Thyroid gland (tissue), 4 donors: ENCODE results near the gene MARCHF2. TPM values are rescaled to one million over a fixed set of nuclear protein-coding genes. Genes with fewer than 3 reads are reported as not detected.

ENCODE experiments used
- DNase-seq, 2 donors: peaks; one replicate each; pipeline ENCODE4 v3.0.0-alpha.2; 2019
- H3K27ac ChIP-seq, 3 donors: fragments of 200-600 bp; sonication (generic); 1 replicate in 2 of 3; 2 replicates in 1 of 3; pipeline ENCODE4 v1.5.1; 2016 to 2019; ENCODE audit warnings: mild to moderate bottlenecking in 1 of 3, moderate library complexity in 1 of 3
- H3K27me3 ChIP-seq: fragments of 200-600 bp; sonication (generic); one replicate; pipeline ENCODE4 v1.5.1; 2019
- H3K36me3 ChIP-seq, 2 donors: fragments of 200-600 bp; sonication (generic); one replicate each; pipeline ENCODE4 v1.5.1; 2016 to 2019
- H3K4me1 ChIP-seq, 2 donors: fragments of 200-600 bp; sonication (generic); one replicate each; pipeline ENCODE4 v1.5.1; 2017 to 2019
- H3K4me3 ChIP-seq, 3 donors: fragments of 200-600 bp; sonication (generic); replicated peaks in 1 of 3; 1 replicate in 2 of 3; 2 replicates in 1 of 3; pipeline ENCODE4 v1.5.1; 2016; ENCODE audit warnings: mild to moderate bottlenecking in 1 of 3
- H3K9me3 ChIP-seq: fragments of 200-600 bp; sonication (generic); one replicate; pipeline ENCODE4 v1.5.1; 2017
- POLR2A ChIP-seq, 2 donors: fragments of 450-650 bp; IDR thresholded peaks; one replicate each; pipeline ENCODE4 v1.6.1; 2017; ENCODE audit warnings: antibody characterized with exemption in 2 of 2, mild to moderate bottlenecking in 2 of 2, moderate library complexity in 1 of 2
- WGBS, 2 donors: methylation state at CpG; one replicate each; pipeline ENCODE4 v1.1.5; 2017; 5-methylcytosine and 5-hydroxymethylcytosine counted together
- intact Hi-C: fragments of 100-400 bp; cut with DNase I; formaldehyde crosslinking; loops from one replicate; pipeline ENCODE4 v1.15.1; 2023
- total RNA-seq, 4 donors: library from RNA; depleted of rRNA; stranded (reverse); fragments of >200 nt; gene quantifications; one replicate each; pipeline ENCODE4 v1.2.3, GENCODE V29; 2016
- TF ChIP-seq, protein P1 (sequence below), 6 experiments: fragments of 200-600 bp in 3 of 6; fragments of 450-650 bp in 3 of 6; sonication (generic) in 3 of 6; IDR thresholded peaks; one replicate each; pipeline ENCODE4 v1.5.1; 2016 to 2019; ENCODE audit warnings: antibody characterized with exemption in 6 of 6, mild to moderate bottlenecking in 2 of 6, inconsistent platforms in 1 of 6, moderate library complexity in 1 of 6

MARCHF2 gene
- total RNA-seq, 4 donors from 2014 or later = 168 to 245 (median 215) TPM

DNA sequence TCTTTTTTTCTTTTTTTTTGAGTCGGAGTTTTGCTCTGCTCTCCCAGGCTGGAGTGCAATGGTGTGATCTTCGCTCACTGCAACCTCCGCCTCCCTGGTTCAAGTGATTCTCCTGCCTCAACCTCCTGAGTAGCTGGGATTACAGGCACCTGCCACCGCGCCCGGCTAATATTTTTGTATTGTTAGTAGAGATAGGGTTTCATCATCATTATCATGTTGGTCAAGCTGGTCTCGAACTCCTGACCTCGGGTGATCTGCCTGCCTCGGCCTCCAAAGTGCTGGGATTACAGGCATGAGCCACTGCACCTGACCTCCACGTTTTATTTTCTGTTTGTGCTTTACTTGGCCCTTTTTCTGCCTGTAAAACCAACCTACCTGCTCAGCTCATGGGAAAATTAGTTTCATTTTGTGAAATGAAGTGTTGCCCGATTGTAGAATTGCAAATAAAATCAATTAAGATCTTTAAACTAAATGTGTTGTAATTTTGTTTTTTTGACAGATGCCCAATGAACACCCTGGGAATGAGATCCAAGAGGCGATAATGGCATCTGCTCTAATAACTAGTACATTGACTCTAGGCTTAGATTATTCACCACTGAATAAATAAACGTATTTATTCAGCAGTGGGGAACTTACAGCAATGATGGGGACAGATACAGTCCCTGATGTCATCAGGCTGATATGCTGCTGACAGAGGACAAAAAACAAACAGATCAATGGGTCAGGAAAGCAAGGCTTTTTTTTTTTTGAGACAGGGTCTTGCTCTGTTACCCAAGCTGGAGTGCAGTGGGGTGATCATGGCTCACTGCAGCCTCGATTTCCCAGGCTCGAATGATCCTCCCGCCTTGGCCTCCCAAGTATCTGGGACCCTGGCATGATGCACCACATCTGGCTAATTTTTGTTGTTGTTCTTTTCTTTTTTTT lies 25.2 kb upstream of the MARCHF2 start:
- intact Hi-C loops = no loop called here
- WGBS, 2 donors = 92 to 94% methylated on average over 16 of the region's 16 CpGs
- Histone ChIP-seq H3K4me1 (peaks cover 42 to 59% of the 10 kb centered on the region in 2 donors), H3K36me3 (no peaks in the 10 kb centered on the region), H3K4me3 (no peak overlapping the region), H3K27ac (no peak overlapping the region), H3K9me3 (no peaks in the 10 kb centered on the region), H3K27me3 (no peaks in the 10 kb centered on the region)
- DNase-seq = no peak
- no peak for TF ChIP-seq POLR2A (IDR thresholded peaks at IDR 0.05)
- TF ChIP-seq, protein P1, sequence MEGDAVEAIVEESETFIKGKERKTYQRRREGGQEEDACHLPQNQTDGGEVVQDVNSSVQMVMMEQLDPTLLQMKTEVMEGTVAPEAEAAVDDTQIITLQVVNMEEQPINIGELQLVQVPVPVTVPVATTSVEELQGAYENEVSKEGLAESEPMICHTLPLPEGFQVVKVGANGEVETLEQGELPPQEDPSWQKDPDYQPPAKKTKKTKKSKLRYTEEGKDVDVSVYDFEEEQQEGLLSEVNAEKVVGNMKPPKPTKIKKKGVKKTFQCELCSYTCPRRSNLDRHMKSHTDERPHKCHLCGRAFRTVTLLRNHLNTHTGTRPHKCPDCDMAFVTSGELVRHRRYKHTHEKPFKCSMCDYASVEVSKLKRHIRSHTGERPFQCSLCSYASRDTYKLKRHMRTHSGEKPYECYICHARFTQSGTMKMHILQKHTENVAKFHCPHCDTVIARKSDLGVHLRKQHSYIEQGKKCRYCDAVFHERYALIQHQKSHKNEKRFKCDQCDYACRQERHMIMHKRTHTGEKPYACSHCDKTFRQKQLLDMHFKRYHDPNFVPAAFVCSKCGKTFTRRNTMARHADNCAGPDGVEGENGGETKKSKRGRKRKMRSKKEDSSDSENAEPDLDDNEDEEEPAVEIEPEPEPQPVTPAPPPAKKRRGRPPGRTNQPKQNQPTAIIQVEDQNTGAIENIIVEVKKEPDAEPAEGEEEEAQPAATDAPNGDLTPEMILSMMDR (IDR thresholded peaks at IDR 0.05) = no peak

DNA sequence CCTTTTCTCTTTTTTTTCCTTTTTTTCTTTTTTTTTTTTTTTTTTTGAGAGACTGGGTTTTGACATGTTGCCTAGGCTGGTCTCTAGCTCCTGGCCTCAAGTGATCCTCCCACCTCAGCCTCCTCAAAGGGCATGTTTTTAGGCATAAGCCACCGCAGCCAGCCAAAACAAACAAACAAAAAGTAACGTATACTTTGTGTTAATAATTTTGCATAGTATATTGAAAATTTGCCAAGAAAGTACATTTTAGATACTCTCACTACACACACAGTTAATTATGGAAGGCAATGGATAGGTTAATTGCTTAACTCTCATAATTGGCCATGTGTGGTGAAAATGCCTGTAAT lies 24.5 kb upstream of the MARCHF2 start:
- Histone ChIP-seq H3K27ac (no peak overlapping the region), H3K4me3 (no peak overlapping the region), H3K27me3 (no peaks in the 10 kb centered on the region), H3K9me3 (no peaks in the 10 kb centered on the region), H3K36me3 (no peaks in the 10 kb centered on the region), H3K4me1 (peaks cover 49 to 65% of the 10 kb centered on the region in 2 donors)
- TF ChIP-seq, protein P1 (IDR thresholded peaks at IDR 0.05) = no peak
- TF ChIP-seq POLR2A (IDR thresholded peaks at IDR 0.05) = no peak
- 61 to 66% methylated on average over 2 of the region's 2 CpGs for WGBS, 2 donors
- no peak for DNase-seq
- intact Hi-C loops = no loop called here

DNA sequence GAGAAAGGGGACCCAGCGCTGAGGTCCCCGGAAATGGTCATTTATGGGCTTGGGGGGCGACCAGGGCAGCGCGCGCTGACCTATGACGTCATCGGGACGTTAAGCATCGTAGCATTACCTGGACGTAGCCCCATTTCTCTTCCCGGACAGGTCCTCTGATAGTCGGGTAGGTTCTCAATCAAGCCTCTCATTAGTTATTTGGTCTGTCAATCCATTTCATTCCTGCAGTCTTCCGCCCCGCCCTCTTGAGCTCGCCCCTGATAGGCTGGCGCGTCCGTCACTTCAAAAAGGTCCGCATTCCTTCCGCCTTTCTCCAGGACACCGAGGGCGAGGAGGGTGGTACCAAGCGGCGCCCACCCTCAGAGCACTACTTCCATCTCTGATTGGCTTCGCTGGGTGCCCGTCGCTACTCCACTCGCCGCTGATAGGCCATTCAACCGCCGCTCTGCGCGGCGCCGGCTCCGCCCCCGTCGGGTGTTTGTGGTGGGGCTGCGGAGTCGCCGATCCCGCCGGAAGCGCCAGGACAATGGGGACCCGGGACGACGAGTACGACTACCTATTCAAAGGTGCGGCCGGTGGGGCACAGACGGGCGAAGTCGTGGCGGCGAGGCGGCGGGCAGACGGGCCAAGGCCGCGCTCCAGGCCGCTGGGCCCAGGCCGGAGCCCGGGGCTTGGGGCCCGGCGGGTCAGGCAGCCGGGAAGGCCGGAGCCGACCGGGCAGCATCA lies 23.1 kb upstream of the MARCHF2 start, which contains the start of gene RAB11B:
Gene RAB11B (plus strand): TSS at position 470 of the 726 bp plus-strand sequence. CDS start 57 bp downstream, at position 527.
- WGBS, 2 donors = 0% methylated on average over 29 to 49 of the region's 70 CpGs
- H3K4me1 ChIP-seq = peaks cover 61 to 65% of the 10 kb centered on the region in 2 donors

DNA sequence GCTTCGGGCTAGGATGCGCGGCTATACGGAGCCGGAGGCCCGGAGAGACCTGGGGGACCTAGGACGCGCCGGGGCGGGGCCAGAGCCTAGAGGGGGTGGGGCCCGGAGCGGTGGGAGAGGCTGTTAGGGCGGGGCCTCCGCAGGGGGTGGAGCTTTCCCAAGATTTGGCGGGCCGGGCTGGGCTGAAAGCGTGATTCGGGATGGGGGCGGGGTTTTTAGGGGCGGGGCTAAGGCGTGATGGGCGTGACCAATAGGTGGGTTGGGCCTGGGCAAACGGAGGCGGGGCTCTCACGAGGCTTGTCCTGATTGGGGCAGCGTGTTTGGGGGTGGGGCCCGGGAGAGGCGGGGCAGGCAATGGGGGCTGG lies 22.5 kb upstream of the MARCHF2 start:
- Histone ChIP-seq H3K9me3 (no peaks in the 10 kb centered on the region), H3K36me3 (no peaks in the 10 kb centered on the region), H3K4me3 (peak overlapping the region; percentile 91 to 100 (median 98)), H3K27ac (peak overlapping the region; percentile 100), H3K27me3 (no peaks in the 10 kb centered on the region), H3K4me1 (peaks cover 61 to 65% of the 10 kb centered on the region in 2 donors)
- 3 to 4% methylated on average over 6 to 17 of the region's 28 CpGs for WGBS, 2 donors
- DNase-seq = peak; percentile 91
- intact Hi-C loops = no loop called here
- TF ChIP-seq, protein P1 (IDR thresholded peaks at IDR 0.05) = no peak
- no peak for TF ChIP-seq POLR2A (IDR thresholded peaks at IDR 0.05)

More for the DNA sequence above, 23.1 kb upstream of the MARCHF2 start, which contains the start of gene RAB11B:
- peak; percentile 100 for DNase-seq
- peak within 1 kb of the TSS; percentile 100 for H3K27ac ChIP-seq
- TF ChIP-seq, protein P1 (IDR thresholded peaks at IDR 0.05) = no peak
- TF ChIP-seq POLR2A (IDR thresholded peaks at IDR 0.05) = peak; percentile 48 to 88
- peak within 1 kb of the TSS; percentile 91 to 100 (median 98) for H3K4me3 ChIP-seq
- intact Hi-C loops = no loop called here
- no peaks in the 10 kb centered on the region for H3K9me3 ChIP-seq
- no peaks in the 10 kb centered on the region for H3K36me3 ChIP-seq
- no peaks in the 10 kb centered on the region for H3K27me3 ChIP-seq
